ENCODE data around the gene FN3KRP. TPM values are rescaled to one million over a fixed set of nuclear protein-coding genes. Genes with fewer than 3 reads are reported as not detected.

The FN3KRP gene
- total RNA-seq, 1 experiment from 2014 or later = 19.7 TPM

- TF ChIP-seq ESRRA (CRISPR knock-in tag; IDR thresholded peaks at IDR 0.05; ENCODE audit: borderline replicate concordance) (no peak), MAX (CRISPR knock-in tag; IDR thresholded peaks at IDR 0.05) (peak; percentile 80), ETV6 (CRISPR knock-in tag; IDR thresholded peaks at IDR 0.05) (0 out of 2 replicates have a peak, but pooled peaks have one; percentile 51), ZNF232 (CRISPR knock-in tag; IDR thresholded peaks at IDR 0.05) (no peak; the same call in 1 of the 2 replicates), ELF4 (CRISPR knock-in tag; IDR thresholded peaks at IDR 0.05; ENCODE audit: low read depth) (no peak), ZBTB21 (CRISPR knock-in tag; IDR thresholded peaks at IDR 0.05; ENCODE audit: borderline replicate concordance) (no peak), FOXK1 (CRISPR knock-in tag; IDR thresholded peaks at IDR 0.05) (peak; percentile 66; the same call in 1 of the 2 replicates), FOXP4 (CRISPR knock-in tag; IDR thresholded peaks at IDR 0.05) (peak; percentile 82), OVOL2 (CRISPR knock-in tag; IDR thresholded peaks at IDR 0.05; ENCODE audit: borderline replicate concordance) (no peak), SP1 (CRISPR knock-in tag; conservative IDR thresholded peaks at IDR 0.05) (peak; percentile 98), TCF7 (CRISPR knock-in tag; IDR thresholded peaks at IDR 0.05; ENCODE audit: low read depth) (no peak), ZNF423 (CRISPR knock-in tag; IDR thresholded peaks at IDR 0.05) (no peak), ZNF532 (CRISPR knock-in tag; IDR thresholded peaks at IDR 0.05; ENCODE audit: borderline replicate concordance) (no peak), MYBL2 (CRISPR knock-in tag; IDR thresholded peaks at IDR 0.05) (peak; percentile 70; the same call in 1 of the 2 replicates), TEAD1 (CRISPR knock-in tag; IDR thresholded peaks at IDR 0.05) (peak; percentile 82; the same call in 1 of the 2 replicates), JAZF1 (CRISPR knock-in tag; IDR thresholded peaks at IDR 0.05) (no peak), CREB1 (CRISPR knock-in tag; IDR thresholded peaks at IDR 0.05) (no peak), PRDM15 (CRISPR knock-in tag; IDR thresholded peaks at IDR 0.05) (no peak), ATF3 (CRISPR knock-in tag; conservative IDR thresholded peaks at IDR 0.05) (no peak), NFYB (CRISPR knock-in tag; conservative IDR thresholded peaks at IDR 0.05; ENCODE audit: low read depth) (no peak), ERG (CRISPR knock-in tag; IDR thresholded peaks at IDR 0.05) (no peak), NR2C2 (CRISPR knock-in tag; IDR thresholded peaks at IDR 0.05) (peak; percentile 98), E2F5 (CRISPR knock-in tag; IDR thresholded peaks at IDR 0.05) (peak; percentile 63), EMX1 (CRISPR knock-in tag; IDR thresholded peaks at IDR 0.05) (no peak), NFATC4 (CRISPR knock-in tag; IDR thresholded peaks at IDR 0.05) (no peak), USF1 (CRISPR knock-in tag; IDR thresholded peaks at IDR 0.05) (peak; percentile 55)
These were observed 35.3 kb downstream of the FN3KRP start, which contains the start of gene TBCD (continued) for GRCh38 chr17:82751571-82752370.

All from WTC11 (cell line).